GM19240 (cell line): ENCODE results near the gene GPBAR1.

Experiments used
- DNase-seq: peaks from one replicate; pipeline ENCODE4 v3.0.0; 2011; ENCODE audit warnings: low spot score; ENCODE audit not compliant: insufficient read length

Gene GPBAR1

DNA sequence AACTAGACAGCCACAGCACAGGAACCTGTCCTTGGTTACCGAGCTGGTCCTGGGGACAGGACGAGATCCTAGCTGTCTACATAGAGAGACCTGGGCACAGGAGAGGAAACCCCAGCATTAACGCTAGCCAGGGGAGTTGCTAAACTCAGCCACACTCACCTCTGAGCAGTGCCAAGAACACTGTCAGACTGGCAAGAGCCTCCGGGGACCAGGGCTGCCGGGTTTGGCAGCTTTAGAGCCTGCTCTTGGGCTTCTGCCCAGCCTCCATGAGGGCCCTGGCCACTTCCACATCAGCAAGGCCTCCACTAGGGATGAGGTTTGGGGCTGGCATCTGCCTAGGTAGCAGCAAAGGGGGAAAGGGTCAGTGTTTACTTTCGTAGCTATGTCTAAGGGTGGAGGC lies 24.8 kb downstream of the GPBAR1 start:
- no peak for DNase-seq

DNA sequence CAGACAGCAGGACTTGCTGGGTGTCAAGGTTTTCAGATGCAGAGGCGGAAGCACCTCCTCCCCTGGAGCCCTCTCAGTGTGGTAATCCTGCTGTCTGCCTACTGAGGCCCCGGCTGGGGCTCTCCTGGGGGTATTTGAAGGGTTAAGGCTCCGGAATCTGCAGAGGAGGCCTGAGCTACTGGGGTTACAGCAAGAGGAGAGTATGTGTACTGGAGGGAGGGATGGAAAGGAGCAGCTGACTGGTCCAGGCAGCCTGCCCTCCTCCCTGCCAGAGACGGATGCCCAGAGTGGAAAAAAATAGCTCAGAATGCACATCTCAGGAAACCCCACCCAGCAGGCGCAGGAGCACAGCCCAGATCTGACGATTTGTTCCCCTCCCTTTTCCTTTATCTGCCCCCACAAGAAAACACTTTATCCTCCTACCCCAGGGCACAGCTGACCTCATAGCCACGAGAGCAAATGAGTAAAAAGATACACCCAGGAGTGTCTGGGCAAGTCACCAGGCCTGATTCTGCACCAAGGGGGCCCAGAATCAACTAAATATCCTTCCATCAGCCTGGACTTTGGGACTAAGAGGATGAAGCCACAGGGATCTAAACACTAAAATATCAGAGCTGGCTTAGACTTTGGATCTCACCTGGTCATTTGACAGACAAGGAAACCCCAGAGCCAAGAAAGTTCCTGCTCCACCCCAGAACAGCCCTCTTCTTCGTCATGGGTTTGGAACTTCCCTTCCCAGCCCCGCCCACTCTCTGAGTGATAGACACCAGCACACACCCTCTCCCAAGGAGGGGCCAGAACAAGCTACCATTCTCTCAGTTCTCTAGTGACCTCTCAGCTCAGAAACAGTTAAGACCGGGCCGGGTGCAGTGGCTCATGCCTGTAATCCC lies 26.0 kb downstream of the GPBAR1 start:
- DNase-seq: peak; percentile 87

DNA sequence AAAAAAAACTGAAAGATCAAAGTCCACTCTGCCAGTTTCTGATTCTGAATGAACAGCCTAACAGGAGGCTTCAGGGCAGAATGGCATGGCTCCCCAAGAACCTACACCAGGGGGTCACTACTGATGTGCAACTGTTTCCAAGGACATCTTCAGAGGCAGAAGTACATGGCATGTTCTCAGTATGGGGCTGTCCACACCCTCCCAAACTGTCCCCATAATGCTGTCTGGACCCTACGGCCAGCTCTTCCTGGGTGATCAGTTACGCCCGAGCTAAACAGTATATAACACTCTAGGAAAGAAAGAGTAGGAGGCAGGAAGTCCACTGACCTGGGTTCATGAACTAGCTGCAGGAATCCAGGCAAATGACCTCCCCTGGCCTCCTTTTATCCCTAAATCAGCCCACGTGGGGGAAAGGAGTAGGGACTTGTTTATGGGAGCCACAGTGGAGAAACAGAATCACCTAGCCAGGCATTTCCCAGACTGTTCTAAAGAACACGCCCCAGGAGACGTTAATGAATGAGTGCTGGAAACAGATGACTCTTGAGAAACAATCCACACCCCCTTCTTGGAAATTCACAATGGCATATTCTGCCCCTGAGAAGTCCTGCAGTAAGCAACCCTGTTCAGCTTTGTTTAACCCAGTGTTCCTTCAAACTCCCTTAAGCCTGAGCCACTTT lies 29.0 kb downstream of the GPBAR1 start:
- no peak for DNase-seq

DNA sequence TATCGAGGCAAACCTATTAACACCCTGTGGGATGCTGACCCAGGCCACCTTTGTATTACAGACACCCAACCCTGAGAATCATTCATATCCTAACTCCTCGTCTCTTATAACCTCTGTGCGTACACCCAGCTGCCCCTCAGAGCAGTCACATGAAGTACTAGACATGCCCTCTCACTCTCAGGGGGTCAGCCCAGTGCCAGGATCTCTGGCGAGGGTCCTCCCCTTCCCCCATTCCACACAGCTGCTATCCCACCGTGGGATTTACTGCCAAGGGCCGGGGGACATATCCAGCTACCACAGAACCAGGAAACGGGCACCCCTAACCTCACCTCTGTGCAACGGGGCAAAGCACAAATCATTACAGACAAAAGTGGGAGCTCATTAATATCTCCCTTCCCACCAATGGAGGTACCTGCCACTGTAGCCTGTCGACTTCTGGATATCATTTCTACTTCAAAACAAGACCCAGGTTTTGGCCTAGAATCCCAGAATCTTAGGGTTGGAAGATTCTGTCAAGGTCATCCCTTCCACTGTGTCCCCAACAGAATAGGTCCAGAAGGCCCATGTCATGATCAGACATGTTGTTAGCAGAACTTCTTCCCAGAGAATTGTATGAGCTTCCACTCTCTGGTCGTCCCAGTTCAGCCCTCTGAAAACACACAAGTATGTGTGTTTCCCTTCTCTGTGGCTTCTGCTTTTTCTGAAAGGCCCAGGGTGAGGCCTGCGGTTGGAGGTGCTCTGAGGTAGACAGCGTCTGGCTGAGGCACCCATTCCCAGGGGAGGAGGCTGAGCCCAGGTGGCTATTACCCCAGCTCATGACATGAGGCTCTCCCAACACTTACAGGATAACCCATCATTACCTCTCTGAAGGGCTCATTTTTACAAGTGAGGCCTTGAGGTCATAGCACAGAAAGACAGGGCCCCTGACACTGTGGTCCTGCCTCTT lies 29.8 kb downstream of the GPBAR1 start:
- peak; percentile 52 for DNase-seq

DNA sequence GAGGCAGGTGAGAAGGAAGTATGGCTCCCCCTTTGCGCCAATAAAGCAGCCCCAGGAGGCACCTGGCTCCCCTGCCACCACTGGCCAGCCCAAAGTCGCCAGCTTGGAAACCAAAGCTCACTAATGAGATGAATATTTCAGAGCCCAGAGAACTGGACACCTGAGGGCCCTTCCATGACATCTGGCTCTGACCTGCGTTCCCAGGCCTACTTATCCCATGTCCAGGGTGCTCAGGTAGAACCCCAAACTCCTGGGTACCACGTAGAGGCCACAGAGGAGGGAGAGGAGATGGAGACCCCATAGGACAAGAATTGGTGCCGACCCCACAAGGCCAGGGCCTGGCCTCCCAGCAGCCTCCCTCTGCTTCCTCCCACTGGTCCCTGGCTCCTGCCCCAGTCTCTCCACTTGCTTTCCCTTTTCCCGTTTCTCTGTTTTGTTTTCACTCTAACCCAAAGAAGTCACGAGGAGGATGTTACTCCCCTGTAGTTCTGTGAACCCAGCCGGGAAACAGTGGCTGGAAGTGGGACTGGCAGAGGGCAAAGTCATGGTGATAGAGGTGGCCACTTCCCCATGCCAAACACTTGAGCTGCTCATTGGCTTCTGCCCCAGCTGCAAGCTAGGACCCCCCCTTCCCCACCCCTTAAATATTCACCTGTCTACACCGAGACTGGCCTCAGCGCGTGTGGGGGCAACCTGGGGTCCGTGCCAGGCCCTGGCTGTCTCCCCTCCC lies 30.7 kb downstream of the GPBAR1 start:
- DNase-seq: no peak

DNA sequence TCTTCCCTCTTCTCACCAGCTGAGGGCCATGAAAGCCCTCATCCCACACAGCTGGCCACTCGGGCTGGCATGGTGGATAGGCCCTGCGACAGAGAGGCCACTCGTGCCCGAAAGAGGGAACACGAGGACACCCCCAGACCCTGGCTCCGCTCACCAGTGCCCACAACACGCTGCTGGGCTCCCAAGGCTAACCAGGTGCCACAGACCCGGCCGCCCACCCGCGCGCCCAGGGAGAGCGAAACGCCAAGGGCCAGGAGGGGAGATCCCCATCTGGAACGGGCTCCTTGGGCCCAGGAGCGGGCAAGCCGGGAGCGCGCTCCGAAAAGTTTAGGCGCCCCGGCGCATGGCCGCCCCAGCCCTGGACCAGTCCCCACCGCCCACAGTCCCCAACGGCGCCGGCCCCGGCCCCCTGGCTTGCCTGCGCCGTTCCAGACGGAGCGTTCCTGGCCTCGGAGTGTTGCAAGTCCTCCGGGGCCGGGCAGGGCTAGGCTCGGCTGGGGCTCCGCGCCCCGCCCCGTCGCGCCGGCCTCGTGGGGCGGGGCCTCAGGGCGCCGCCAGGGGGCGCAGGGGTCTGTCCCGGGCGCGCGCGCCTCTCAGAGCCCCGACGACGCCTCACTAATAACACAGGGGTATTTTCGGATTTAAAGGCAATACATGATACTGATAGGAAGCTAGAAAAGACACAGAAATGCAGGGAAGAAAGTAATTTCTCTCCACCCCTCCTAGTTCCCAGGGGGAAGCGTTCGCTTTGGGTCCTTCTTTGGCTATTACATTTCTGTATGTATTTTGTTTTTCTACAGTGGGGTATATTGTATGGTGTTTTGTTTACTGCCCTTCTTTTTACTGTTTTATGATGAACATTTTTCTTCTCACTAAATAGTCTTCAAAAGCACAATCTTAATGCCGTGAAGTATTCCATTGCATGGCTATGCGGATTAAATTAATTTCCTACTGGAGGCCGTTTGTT lies 31.5 kb downstream of the GPBAR1 start, which contains the start of gene TMBIM1:
Gene TMBIM1, minus strand, starts transcription at position 456 of the 967 bp plus-strand sequence. CDS start 10,362 bp downstream, outside the sequence.
- peak; percentile 86 for DNase-seq

DNA sequence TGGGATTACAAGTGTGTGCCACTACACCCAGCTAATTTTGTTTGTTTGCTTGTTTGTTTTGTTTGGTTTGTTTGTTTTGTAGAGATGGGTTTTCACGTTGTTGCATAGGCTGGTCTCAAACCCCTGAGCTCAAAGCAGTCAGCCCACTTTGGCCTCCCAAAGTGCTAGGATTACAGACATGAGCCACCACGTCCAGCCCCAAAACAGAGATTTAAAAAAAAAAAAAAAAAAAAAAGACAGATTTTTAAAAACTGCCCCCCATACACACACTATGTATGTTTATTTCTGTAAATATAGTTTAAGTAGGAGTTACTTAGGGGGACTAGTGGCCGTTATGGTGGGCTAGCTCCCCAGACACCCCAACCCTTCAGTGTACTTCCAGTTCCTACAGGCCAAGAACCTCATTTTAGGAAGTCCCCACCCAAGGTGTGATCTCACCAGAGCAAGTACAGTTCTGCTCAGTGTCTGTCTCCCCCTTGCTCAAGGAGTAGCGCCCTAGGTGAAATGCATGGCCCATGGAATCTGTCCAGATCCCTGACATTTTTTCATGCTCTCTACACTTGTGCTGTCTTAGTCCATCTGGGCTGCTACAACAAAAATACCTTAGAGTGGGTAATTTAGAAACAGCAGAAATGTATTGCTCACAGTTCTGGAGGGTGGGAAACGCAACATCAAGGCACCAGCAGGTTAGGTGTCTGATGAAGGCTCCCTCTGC lies 33.1 kb downstream of the GPBAR1 start:
- DNase-seq: no peak

DNA sequence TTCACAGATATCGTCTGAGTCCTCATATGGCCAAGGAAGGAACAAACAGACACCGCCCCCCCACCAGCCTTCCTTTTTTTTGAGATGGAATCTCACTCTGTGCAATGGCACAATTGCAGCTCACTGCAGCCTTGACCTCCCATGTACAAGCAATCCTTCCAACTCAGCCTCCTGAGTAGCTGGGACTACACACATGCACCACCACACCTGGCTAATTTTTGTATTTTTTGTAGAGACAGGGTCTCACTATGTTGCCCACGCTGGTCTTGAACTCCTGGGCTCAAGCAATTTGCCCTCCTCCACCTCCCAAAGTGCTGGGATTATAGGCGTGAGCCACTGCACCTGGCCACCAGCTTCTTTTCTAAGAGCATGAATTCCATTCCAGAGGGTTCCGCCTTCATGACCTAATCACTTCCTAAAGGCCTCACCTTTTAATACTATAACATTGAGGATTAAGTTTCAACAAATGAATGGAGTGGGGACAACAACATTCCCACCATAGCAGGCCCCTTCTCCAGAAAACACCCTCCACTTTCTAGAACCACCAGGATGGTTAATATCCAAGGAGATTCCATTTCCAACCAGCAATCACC lies 33.7 kb downstream of the GPBAR1 start:
- no peak for DNase-seq

DNA sequence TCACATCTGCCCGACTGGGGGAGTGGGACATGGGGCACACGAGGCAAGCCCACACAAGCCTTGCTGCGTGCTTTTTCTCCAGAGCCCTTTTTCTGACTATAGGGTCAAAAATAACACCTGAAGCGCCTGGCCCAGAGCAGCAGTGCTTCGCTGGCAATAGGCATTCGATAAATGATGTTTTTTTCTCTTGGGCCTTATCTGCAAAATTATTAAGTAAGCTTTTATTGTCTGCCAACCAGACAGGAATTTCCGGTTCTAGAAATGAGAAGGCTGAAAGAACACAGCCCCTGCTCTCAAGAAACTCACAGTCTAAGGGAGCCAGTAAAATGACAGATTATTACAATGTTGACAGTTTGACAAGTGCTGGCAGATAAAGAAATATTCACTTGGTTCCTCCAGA lies 34.2 kb downstream of the GPBAR1 start:
- no peak for DNase-seq

DNA sequence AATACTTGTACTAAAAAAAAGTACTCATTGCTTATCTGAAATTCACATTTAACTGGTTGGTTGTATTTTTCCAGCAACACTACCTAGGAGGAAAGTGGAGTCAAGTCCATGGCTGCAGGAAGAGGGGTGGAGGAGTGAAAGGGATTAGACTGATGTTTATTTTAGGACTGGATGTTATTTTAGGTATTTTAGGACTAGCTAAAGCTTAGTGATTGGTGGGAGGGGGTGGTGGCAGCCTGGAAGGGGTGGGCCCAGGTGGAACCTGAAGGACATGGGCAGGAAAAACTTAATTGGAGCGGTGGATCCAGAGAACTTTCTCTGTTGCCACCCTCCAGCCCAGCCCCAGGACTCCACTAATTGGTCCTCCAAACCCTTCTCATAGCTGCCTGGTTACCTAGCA lies 35.4 kb downstream of the GPBAR1 start:
- no peak for DNase-seq

DNA sequence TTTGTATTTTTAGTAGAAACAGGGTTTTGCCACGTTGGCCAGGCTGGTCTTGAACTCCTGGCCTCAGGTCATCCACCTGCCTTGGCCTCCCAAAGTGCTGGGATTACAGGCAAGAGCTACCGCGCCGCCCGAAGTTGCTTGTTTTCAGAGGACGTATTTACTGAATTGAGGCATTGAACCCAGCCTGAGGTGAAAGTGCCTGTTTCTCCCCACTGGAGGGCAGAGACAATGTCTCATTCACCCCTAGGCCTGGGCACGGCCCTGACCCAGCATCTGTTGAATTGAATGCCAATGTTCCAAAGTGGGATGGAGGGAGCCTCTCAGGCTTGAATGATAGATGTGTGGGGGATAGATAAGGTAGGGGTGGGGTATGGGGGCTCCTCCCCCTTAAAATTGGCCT lies 36.0 kb downstream of the GPBAR1 start:
- no peak for DNase-seq

DNA sequence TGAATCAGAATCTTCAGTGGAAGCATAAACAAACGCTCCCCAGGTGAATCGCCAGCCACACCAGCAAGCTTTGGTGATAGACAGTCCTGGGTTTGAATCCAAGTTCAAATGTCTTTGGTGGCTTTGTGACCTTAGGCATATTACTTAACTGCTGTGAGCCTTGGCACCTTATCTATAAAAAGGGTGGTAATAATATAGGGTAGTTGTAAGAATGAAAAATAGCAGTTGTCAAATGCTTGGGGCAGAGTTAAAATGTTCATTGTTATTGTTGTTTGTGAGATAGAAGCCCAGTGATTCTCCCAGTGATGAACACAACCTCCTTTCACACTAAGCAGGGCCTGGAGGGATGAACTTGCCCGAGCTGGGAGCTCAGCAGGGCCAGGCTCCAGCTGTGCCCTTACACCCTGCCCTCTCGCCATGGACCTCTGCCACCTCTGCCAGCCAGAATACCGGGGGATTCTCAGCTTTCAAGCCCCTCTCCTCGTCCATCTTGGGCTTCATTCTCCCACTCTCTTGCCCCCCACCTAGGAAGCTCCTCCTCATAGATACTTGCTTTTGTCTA lies 37.6 kb downstream of the GPBAR1 start:
- no peak for DNase-seq

DNA sequence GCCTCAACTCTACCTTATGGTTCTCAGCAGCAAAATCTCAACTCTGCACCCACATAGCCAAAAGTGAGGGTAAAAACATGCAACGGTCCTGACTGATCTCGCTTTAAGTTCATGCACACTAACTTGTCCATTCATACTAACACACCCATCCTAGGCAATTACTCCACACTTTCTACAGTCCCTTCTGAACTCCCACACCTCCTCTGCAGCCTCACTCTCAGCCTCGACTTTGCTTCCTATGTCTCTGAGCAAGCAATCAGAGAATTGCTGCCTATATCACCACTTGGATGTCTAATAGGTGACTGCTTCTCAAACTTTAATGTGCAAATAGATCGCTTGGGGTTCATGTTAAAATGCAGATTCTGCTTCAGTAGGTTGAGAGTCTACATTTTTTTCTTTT lies 39.3 kb downstream of the GPBAR1 start:
- no peak for DNase-seq

DNA sequence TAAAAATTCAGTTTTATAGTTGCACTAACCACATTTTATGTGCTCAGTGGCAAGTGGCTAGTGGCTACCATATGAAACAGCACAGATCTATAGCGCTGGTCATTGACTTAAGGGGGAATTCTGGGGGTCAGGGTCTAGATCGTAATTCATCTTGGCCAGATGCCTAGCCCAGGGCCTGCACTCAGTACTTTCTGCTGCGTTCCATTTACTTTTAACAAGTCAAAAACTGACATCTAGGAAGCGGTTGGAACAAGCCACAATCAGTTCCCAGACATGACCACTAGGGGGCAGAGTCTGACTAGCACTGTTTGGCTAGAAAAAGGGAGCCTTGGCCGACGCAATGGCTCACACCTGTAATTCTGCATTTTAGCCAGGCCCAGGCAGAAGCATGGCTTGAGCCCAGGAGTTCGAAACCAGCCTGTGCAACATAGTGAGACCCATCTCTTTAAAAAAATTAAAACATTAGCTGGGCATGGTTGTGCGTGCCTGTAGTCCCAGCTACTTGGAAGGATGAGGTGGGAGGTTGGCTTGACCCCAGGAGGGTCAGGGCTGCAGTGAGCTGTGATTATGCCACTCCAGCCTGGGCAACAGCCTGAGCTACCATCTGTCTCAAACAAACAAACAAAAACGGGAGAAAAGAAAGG lies 40.5 kb downstream of the GPBAR1 start:
- DNase-seq: no peak

DNA sequence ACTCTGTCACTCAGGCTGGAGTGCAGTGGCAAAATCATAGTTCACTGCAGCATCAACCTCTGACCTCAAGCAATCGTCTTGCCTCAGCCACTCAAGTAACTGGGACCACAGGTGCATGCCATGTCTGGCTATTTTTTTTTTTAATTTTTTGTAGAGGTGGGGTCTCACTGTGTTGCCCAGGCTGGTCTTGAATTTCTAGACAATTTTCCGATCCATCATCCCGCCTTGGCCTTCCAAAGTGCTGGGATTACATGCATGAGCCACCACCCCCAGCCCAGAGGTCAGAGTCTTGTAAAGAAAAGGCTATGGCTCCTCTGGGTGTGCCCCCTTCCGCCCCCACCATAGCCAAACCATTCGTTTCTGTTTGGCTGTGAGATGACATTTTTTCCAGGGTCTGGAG lies 44.6 kb downstream of the GPBAR1 start:
- no peak for DNase-seq

DNA sequence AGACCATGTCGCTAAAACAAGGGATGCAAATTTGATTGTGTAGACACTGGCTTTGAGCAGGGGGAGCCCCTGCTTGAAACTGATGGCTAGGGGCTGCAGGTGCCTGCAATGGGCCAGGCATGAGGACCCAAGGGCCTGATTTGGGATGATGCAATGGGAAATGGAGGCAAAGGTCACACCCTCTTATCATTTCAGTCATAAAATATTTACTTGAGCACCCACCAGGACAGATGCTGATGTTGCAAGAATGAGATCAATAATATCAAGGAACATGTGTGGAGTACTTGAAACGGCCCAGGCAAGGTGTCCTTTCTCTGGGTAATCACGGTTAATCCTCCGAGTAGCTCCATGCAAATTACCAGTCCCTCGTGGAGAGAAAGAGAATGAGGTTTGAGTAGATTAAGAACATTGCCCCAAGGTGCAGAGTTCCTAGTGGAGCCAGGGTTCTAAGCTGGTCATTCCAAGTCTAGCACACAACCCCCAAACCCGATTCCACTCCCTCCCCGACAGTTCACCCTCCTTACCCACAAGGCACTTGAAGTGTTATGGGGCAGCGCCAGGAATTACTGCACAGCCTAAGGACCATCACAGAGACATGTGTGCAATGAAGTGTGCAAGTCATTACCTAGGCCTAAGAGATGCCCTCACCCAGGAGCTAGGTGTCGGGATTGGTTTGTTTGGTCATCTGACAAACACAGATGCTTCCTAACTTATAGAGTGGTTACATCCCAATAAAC lies 45.5 kb downstream of the GPBAR1 start:
- no peak for DNase-seq

DNA sequence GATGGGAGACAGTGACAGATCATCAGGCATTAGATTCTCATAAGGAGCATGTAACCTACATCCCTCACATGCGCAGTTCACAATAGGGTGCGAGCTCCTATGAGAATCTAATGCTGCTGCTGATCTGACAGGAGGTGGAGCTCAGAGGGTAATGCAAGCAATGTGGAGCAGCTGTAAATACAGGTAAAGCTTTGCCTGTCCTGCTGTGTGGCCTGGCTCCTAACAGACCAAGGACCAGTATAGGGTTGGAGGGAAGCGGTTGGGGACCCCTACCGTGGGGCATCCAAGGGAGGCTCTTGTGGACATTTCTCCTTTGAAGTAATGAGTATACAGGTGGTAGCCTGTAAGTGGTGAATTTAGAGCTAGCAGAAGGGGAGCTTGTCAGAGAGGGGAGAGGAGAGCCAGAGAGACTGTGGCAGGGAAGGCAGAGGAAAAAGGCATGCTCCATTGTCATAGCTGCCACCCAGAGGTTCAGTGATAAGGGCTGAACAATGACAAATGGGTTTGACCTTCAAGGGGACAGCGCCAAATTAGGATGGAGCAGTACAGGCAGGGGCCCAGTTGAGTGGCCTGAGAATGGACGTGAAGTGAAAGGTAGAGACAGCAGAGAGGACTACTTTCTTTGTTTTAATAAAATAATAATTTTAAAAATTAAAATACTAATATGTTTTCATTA lies 46.7 kb downstream of the GPBAR1 start:
- DNase-seq: no peak
